SJSA1 (cell line): ENCODE results near the gene OR2AG1. TPM values are rescaled to one million over a fixed set of nuclear protein-coding genes. Genes with fewer than 3 reads are reported as not detected.

Source experiments
- DNase-seq, 2 experiments: peaks; one replicate each; pipeline ENCODE4 v3.0.0-alpha.2; 2015 to 2020; ENCODE audit warnings: low spot score in 2 of 2, low read depth in 1 of 2
- H3K27ac ChIP-seq: fragments of 250-450 bp; sonication (Bioruptor Pico); 2 replicates; pipeline ENCODE4 v1.5.1; 2020; ENCODE audit warnings: mild to moderate bottlenecking, moderate library complexity
- H3K27me3 ChIP-seq: fragments of 250-450 bp; sonication (Bioruptor Pico); replicated peaks from 2 replicates; pipeline ENCODE4 v1.5.1; 2020; ENCODE audit warnings: mild to moderate bottlenecking, moderate library complexity
- H3K36me3 ChIP-seq: fragments of 250-450 bp; sonication (Bioruptor Pico); 2 replicates; pipeline ENCODE4 v1.5.1; 2020; ENCODE audit warnings: mild to moderate bottlenecking
- H3K4me1 ChIP-seq: fragments of 250-450 bp; sonication (Bioruptor Pico); replicated peaks from 2 replicates; pipeline ENCODE4 v1.6.1; 2021; ENCODE audit warnings: mild to moderate bottlenecking
- H3K4me3 ChIP-seq: fragments of 250-450 bp; sonication (Bioruptor Pico); 2 replicates; pipeline ENCODE4 v1.5.1; 2020; ENCODE audit warnings: mild to moderate bottlenecking
- H3K9me3 ChIP-seq: fragments of 250-450 bp; sonication (Bioruptor Pico); replicated peaks from 2 replicates; pipeline ENCODE4 v1.5.1; 2020; ENCODE audit warnings: mild to moderate bottlenecking
- total RNA-seq: library from RNA; depleted of rRNA; stranded (reverse); fragments of >200 nt; shearing (Covaris generic); gene quantifications from 2 replicates; pipeline ENCODE4 v1.2.3, GENCODE V29; 2014; rRNA removed

Gene OR2AG1
- total RNA-seq, 1 experiment from 2014 or later, result not detected

GRCh38 chr11:6818967-6819366, 36.1 kb downstream of the OR2AG1 start:
- no peaks in the 10 kb centered on the region for H3K4me1 ChIP-seq
- no peak for DNase-seq
- no peaks in the 10 kb centered on the region for H3K27me3 ChIP-seq
- H3K36me3 ChIP-seq, result no peaks in the 10 kb centered on the region
- H3K27ac ChIP-seq, result no peak overlapping the region
- no peaks in the 10 kb centered on the region for H3K9me3 ChIP-seq
- no peak overlapping the region for H3K4me3 ChIP-seq

- H3K9me3 ChIP-seq, result no peaks in the 10 kb centered on the region
- no peak overlapping the region for H3K27ac ChIP-seq
- H3K27me3 ChIP-seq, result no peaks in the 10 kb centered on the region
- H3K4me1 ChIP-seq, result no peaks in the 10 kb centered on the region
- H3K4me3 ChIP-seq, result no peak overlapping the region
- H3K36me3 ChIP-seq, result no peaks in the 10 kb centered on the region
- DNase-seq, result no peak
Observed at GRCh38 chr11:6824136-6824823, 41.5 kb downstream of the OR2AG1 start.

- Histone ChIP-seq H3K36me3 (no peaks in the 10 kb centered on the region), H3K27me3 (no peaks in the 10 kb centered on the region), H3K27ac (no peak overlapping the region), H3K4me1 (no peaks in the 10 kb centered on the region), H3K9me3 (no peaks in the 10 kb centered on the region), H3K4me3 (no peak overlapping the region)
- no peak for DNase-seq
Observed at GRCh38 chr11:6825231-6825744, 42.5 kb downstream of the OR2AG1 start.

GRCh38 chr11:6828103-6828502, 45.3 kb downstream of the OR2AG1 start:
- no peaks in the 10 kb centered on the region for H3K36me3 ChIP-seq
- H3K27me3 ChIP-seq, result no peaks in the 10 kb centered on the region
- no peaks in the 10 kb centered on the region for H3K4me1 ChIP-seq
- no peak for DNase-seq
- no peak overlapping the region for H3K27ac ChIP-seq
- no peaks in the 10 kb centered on the region for H3K9me3 ChIP-seq
- no peak overlapping the region for H3K4me3 ChIP-seq

GRCh38 chr11:6833356-6833755, 50.5 kb downstream of the OR2AG1 start:
- Histone ChIP-seq H3K27ac (no peak overlapping the region), H3K4me3 (no peak overlapping the region), H3K36me3 (no peaks in the 10 kb centered on the region), H3K27me3 (no peaks in the 10 kb centered on the region), H3K9me3 (no peaks in the 10 kb centered on the region), H3K4me1 (no peaks in the 10 kb centered on the region)
- no peak for DNase-seq

GRCh38 chr11:6834021-6834420, 51.2 kb downstream of the OR2AG1 start:
- no peak overlapping the region for H3K27ac ChIP-seq
- no peak overlapping the region for H3K4me3 ChIP-seq
- no peaks in the 10 kb centered on the region for H3K36me3 ChIP-seq
- H3K4me1 ChIP-seq, result no peaks in the 10 kb centered on the region
- no peaks in the 10 kb centered on the region for H3K9me3 ChIP-seq
- no peak for DNase-seq
- H3K27me3 ChIP-seq, result no peaks in the 10 kb centered on the region

Other genes with a start within 250 kb of the OR2AG1 start
- gene RRP8, start 179.4 kb upstream of the OR2AG1 start, total RNA-seq, result 10.2 and 12.0 TPM in 2 replicates
- gene ILK, start 179.2 kb upstream of the OR2AG1 start, total RNA-seq, result 160 and 180 TPM in 2 replicates
- 25.2 and 35.2 TPM in 2 replicates for gene TAF10, start 170.8 kb upstream of the OR2AG1 start, total RNA-seq
- 5.9 and 6.8 TPM in 2 replicates for gene TPP1, start 163.6 kb upstream of the OR2AG1 start, total RNA-seq
- 7.8 and 12.0 TPM in 2 replicates for gene DCHS1, start 127.2 kb upstream of the OR2AG1 start, total RNA-seq
- 38.7 and 79.8 TPM in 2 replicates for gene MRPL17, start 99.7 kb upstream of the OR2AG1 start, total RNA-seq
- gene OR2AG2, start 11.0 kb upstream of the OR2AG1 start, total RNA-seq, result not detected in 2 replicates
- gene OR6A2, start 16.7 kb downstream of the OR2AG1 start, total RNA-seq, result not detected in 2 replicates
- gene OR10A5, start 62.7 kb downstream of the OR2AG1 start, total RNA-seq, result not detected in 2 replicates
- not detected in 2 replicates for gene OR10A2, start 80.0 kb downstream of the OR2AG1 start, total RNA-seq
- not detected in 2 replicates for gene OR10A4, start 93.6 kb downstream of the OR2AG1 start, total RNA-seq
- gene OR2D2, start 109.5 kb downstream of the OR2AG1 start, total RNA-seq, result not detected in 2 replicates
- not detected in 2 replicates for gene OR2D3, start 138.0 kb downstream of the OR2AG1 start, total RNA-seq
- not detected in 2 replicates for gene ZNF215, start 143.4 kb downstream of the OR2AG1 start, total RNA-seq
- gene ZNF214, start 237.3 kb downstream of the OR2AG1 start, total RNA-seq, result not detected in 2 replicates
- gene NLRP14, start 237.5 kb downstream of the OR2AG1 start, total RNA-seq, result not detected in 2 replicates